ENCODE results near the gene UAP1. TPM values are rescaled to one million over a fixed set of nuclear protein-coding genes. Genes with fewer than 3 reads are reported as not detected.

Gene UAP1
- total RNA-seq, 1 donor from 2014 or later, result 55.4 TPM

- DNase-seq (ENCODE audit: low read depth), result no peak
- no peak for TF ChIP-seq CTCF (IDR thresholded peaks at IDR 0.05; ENCODE audit: insufficient read depth, low read length, poor library complexity, severe bottlenecking)
- H3K27me3 ChIP-seq (ENCODE audit: control insufficient read depth, insufficient read depth, low read length), result no peaks in the 10 kb centered on the region
- no peaks in the 10 kb centered on the region for H3K36me3 ChIP-seq (ENCODE audit: control insufficient read depth, insufficient read depth, low read length)
- H3K4me3 ChIP-seq (ENCODE audit: low read depth, low read length), result peak overlapping the region; percentile 80
These were observed 1.1 kb upstream of the UAP1 start for GRCh38 chr1:162560303-162561036.

GRCh38 chr1:162561037-162561615, 396 bp upstream of the UAP1 start:
- Histone ChIP-seq H3K4me3 (ENCODE audit: low read depth, low read length) (peak overlapping the region; percentile 80), H3K36me3 (ENCODE audit: control insufficient read depth, insufficient read depth, low read length) (no peaks in the 10 kb centered on the region), H3K27me3 (ENCODE audit: control insufficient read depth, insufficient read depth, low read length) (no peaks in the 10 kb centered on the region)
- no peak for TF ChIP-seq CTCF (IDR thresholded peaks at IDR 0.05; ENCODE audit: insufficient read depth, low read length, poor library complexity, severe bottlenecking)
- peak; percentile 70 for DNase-seq (ENCODE audit: low read depth)

- no peaks in the 10 kb centered on the region for H3K36me3 ChIP-seq (ENCODE audit: control insufficient read depth, insufficient read depth, low read length)
- TF ChIP-seq CTCF (IDR thresholded peaks at IDR 0.05; ENCODE audit: insufficient read depth, low read length, poor library complexity, severe bottlenecking), result no peak
- no peak for DNase-seq (ENCODE audit: low read depth)
- H3K4me3 ChIP-seq (ENCODE audit: low read depth, low read length), result peak overlapping the region; percentile 80
- H3K27me3 ChIP-seq (ENCODE audit: control insufficient read depth, insufficient read depth, low read length), result no peaks in the 10 kb centered on the region
These were observed 927 bp downstream of the UAP1 start for GRCh38 chr1:162562470-162562828.

- H3K4me3 ChIP-seq (ENCODE audit: low read depth, low read length), result no peak overlapping the region
- no peak for DNase-seq (ENCODE audit: low read depth)
- H3K36me3 ChIP-seq (ENCODE audit: control insufficient read depth, insufficient read depth, low read length), result no peaks in the 10 kb centered on the region
- no peak for TF ChIP-seq CTCF (IDR thresholded peaks at IDR 0.05; ENCODE audit: insufficient read depth, low read length, poor library complexity, severe bottlenecking)
- H3K27me3 ChIP-seq (ENCODE audit: control insufficient read depth, insufficient read depth, low read length), result no peaks in the 10 kb centered on the region
These were observed 3.3 kb downstream of the UAP1 start for GRCh38 chr1:162564762-162565218.

GRCh38 chr1:162565460-162565859, 3.9 kb downstream of the UAP1 start:
- Histone ChIP-seq H3K4me3 (ENCODE audit: low read depth, low read length) (no peak overlapping the region), H3K36me3 (ENCODE audit: control insufficient read depth, insufficient read depth, low read length) (no peaks in the 10 kb centered on the region), H3K27me3 (ENCODE audit: control insufficient read depth, insufficient read depth, low read length) (no peaks in the 10 kb centered on the region)
- DNase-seq (ENCODE audit: low read depth), result no peak
- no peak for TF ChIP-seq CTCF (IDR thresholded peaks at IDR 0.05; ENCODE audit: insufficient read depth, low read length, poor library complexity, severe bottlenecking)

Measured in kidney epithelial cell (primary cell).